ENCODE measurements around the gene PGAM5. TPM values are rescaled to one million over a fixed set of nuclear protein-coding genes. Genes with fewer than 3 reads are reported as not detected.
"Not testable (repeated sequence)": the region's sequence is repeated elsewhere in the genome, so short reads cannot be mapped to it uniquely, and the experiment has no call there.

Gene PGAM5
- total RNA-seq, 1 donor from 2014 or later = 29.1 TPM

DNA sequence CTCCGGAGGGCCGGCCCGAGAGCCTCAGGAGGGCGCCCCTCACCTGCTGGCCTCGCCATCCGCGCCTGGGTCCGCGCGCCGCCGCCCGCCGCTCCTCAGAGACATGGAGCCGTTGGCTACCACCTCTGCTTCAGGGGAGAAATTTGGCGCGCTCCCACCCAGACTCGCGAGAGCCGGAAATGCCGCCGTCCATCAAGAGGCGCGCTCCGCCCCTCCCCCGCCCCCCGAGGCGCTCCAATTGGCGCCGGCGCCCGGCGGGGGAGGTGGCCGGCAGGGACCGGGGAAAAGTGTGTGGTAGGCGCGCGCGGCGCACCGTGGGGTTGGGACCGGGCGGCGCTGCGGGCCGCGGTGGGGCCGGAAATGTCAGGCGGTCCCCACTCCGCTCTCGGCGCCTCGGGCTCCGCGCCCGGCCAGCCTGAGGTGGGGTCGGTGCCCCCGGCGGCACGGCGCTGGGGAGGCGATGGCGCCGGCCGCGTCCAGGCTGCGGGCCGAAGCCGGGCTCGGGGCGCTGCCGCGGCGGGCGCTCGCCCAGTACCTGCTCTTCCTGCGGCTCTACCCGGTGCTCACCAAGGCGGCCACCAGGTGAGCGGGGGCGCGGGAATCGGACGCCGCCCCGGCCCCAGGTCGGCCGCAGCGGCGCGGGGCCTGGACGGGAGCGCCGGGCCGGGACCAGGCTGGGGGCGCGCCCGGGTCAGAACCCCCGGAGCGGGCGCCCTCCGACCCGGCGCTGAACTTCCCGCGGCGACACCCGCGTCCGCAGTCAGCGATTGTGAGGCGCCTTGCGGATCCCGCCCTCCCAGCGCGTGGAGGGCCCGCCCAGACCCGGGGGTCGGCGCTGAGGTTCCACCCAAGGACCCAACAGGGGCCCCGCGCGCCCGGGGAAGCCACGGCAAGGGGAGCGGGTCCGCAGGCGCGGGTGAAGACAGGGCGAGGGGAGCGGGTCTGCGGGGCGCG lies 23.2 kb upstream of the PGAM5 start, which contains the start of the genes POLE and PXMP2:
TSS of gene POLE (minus strand) at position 132 of the 954 bp plus-strand sequence. CDS start at position 105, 27 bp downstream.
TSS of gene PXMP2 (plus strand) at position 377 of the 954 bp plus-strand sequence. CDS start at position 461, 84 bp downstream.
- Mint-ChIP-seq H3K36me3 (ENCODE audit: unreplicated experiment) (no peaks in the 10 kb centered on the region), H3K4me1 (ENCODE audit: low read depth, unreplicated experiment) (peaks cover 9% of the 10 kb centered on the region), H3K9me3 (ENCODE audit: unreplicated experiment) (peaks cover 5% of the 10 kb centered on the region), H3K27ac (ENCODE audit: unreplicated experiment) (no peak within 1 kb of the TSS), H3K27me3 (ENCODE audit: unreplicated experiment) (no peaks in the 10 kb centered on the region), H3K4me3 (ENCODE audit: unreplicated experiment) (peak within 1 kb of the TSS; percentile 63)
- DNase-seq = peak; percentile 98
- no peak for TF ChIP-seq CTCF (IDR thresholded peaks at IDR 0.05; ENCODE audit: partially characterized antibody, unreplicated experiment)

GRCh38 chr12:132689227-132689626 lies 21.4 kb upstream of the PGAM5 start:
- Mint-ChIP-seq H3K4me3 (ENCODE audit: unreplicated experiment) (peak overlapping the region; percentile 81), H3K27me3 (ENCODE audit: unreplicated experiment) (no peaks in the 10 kb centered on the region), H3K27ac (ENCODE audit: unreplicated experiment) (no peak overlapping the region), H3K4me1 (ENCODE audit: low read depth, unreplicated experiment) (peaks cover 9% of the 10 kb centered on the region), H3K9me3 (ENCODE audit: unreplicated experiment) (peaks cover 3% of the 10 kb centered on the region), H3K36me3 (ENCODE audit: unreplicated experiment) (no peaks in the 10 kb centered on the region)
- DNase-seq = no peak
- no peak for TF ChIP-seq CTCF (IDR thresholded peaks at IDR 0.05; ENCODE audit: partially characterized antibody, unreplicated experiment)

GRCh38 chr12:132690112-132690511 lies 20.5 kb upstream of the PGAM5 start:
- H3K36me3 Mint-ChIP-seq (ENCODE audit: unreplicated experiment) = no peaks in the 10 kb centered on the region
- peaks cover 9% of the 10 kb centered on the region for H3K4me1 Mint-ChIP-seq (ENCODE audit: low read depth, unreplicated experiment)
- peaks cover 3% of the 10 kb centered on the region for H3K9me3 Mint-ChIP-seq (ENCODE audit: unreplicated experiment)
- TF ChIP-seq CTCF (IDR thresholded peaks at IDR 0.05; ENCODE audit: partially characterized antibody, unreplicated experiment) = no peak
- H3K27ac Mint-ChIP-seq (ENCODE audit: unreplicated experiment) = peak overlapping the region; percentile 14
- peak overlapping the region; percentile 81 for H3K4me3 Mint-ChIP-seq (ENCODE audit: unreplicated experiment)
- DNase-seq = no peak
- H3K27me3 Mint-ChIP-seq (ENCODE audit: unreplicated experiment) = no peaks in the 10 kb centered on the region

GRCh38 chr12:132692030-132692429 lies 18.6 kb upstream of the PGAM5 start:
- not testable (repeated sequence) for H3K9me3 Mint-ChIP-seq (ENCODE audit: unreplicated experiment); H3K4me1 Mint-ChIP-seq (ENCODE audit: low read depth, unreplicated experiment); H3K27me3 Mint-ChIP-seq (ENCODE audit: unreplicated experiment); H3K4me3 Mint-ChIP-seq (ENCODE audit: unreplicated experiment); H3K36me3 Mint-ChIP-seq (ENCODE audit: unreplicated experiment); DNase-seq
- H3K27ac Mint-ChIP-seq (ENCODE audit: unreplicated experiment) = peak overlapping the region; percentile 29

- not testable (repeated sequence) for DNase-seq; H3K4me1 Mint-ChIP-seq (ENCODE audit: low read depth, unreplicated experiment); H3K27ac Mint-ChIP-seq (ENCODE audit: unreplicated experiment); H3K4me3 Mint-ChIP-seq (ENCODE audit: unreplicated experiment); H3K9me3 Mint-ChIP-seq (ENCODE audit: unreplicated experiment); H3K36me3 Mint-ChIP-seq (ENCODE audit: unreplicated experiment); H3K27me3 Mint-ChIP-seq (ENCODE audit: unreplicated experiment)
These were observed 15.8 kb upstream of the PGAM5 start for GRCh38 chr12:132694888-132695287.

GRCh38 chr12:132695431-132695830 lies 15.2 kb upstream of the PGAM5 start:
- no peak for TF ChIP-seq CTCF (IDR thresholded peaks at IDR 0.05; ENCODE audit: partially characterized antibody, unreplicated experiment)
- Mint-ChIP-seq H3K4me1 (ENCODE audit: low read depth, unreplicated experiment) (peaks cover 4% of the 10 kb centered on the region), H3K36me3 (ENCODE audit: unreplicated experiment) (no peaks in the 10 kb centered on the region), H3K27ac (ENCODE audit: unreplicated experiment) (no peak overlapping the region), H3K4me3 (ENCODE audit: unreplicated experiment) (no peak overlapping the region), H3K9me3 (ENCODE audit: unreplicated experiment) (peaks cover 2% of the 10 kb centered on the region), H3K27me3 (ENCODE audit: unreplicated experiment) (no peaks in the 10 kb centered on the region)
- DNase-seq = no peak

Data from glutamatergic neuron (in vitro differentiated cells).